ENCODE results near the gene THRB.

THRB gene

DNA sequence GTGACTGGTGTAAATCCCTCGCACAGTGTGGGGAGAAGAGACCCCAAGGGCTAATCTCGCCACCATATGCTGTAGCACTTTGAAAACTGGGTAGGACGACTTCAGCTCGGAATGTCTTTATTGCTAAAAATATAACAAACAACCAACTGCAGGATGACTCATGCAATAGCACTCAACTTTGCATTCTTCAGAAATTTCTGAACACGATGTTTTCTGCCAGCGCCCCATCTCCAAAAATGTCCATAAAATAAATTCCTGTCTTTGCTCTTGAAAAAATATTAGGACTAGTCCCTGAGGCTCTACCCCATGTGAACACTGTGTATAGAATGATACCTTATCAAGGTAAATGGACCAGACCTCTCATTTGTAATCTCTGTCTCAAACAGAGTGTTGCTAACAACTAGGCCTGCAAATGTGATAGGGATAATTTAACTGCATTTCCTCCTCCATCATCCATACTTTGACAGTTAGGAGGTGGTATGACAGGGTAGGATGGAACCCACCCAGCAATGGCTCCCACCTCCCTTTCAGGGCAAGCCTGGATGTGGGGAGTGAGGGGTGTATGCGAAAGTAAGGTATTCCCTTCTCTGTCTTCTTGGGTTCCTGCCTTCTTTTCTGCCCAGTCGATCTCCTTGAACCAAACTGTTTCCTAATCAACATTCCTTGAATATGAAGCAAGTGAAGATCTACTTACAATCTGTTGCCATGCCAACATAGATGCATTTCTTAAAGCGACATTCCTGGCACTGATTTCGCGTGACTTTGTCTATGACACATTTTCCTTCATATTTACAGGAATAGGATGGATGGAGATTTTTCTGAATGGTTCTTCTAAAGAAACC is 348.4 kb downstream of the THRB start:
- ChIA-PET POLR2A (no interaction called here), CTCF (interaction anchor here (0.6 kb wide), 1 partner anchor 23 kb away, joined by 6 read pairs; no protein-coding TSS in a partner anchor)
- H3K4me3 ChIP-seq (ENCODE audit: low read depth, low read length) = no peak overlapping the region
- no peaks in the 10 kb centered on the region for H3K36me3 ChIP-seq (ENCODE audit: control insufficient read depth in 2 of 2, insufficient read depth in 1 of 2, low read length in 2 of 2)
- TF ChIP-seq, protein P1, sequence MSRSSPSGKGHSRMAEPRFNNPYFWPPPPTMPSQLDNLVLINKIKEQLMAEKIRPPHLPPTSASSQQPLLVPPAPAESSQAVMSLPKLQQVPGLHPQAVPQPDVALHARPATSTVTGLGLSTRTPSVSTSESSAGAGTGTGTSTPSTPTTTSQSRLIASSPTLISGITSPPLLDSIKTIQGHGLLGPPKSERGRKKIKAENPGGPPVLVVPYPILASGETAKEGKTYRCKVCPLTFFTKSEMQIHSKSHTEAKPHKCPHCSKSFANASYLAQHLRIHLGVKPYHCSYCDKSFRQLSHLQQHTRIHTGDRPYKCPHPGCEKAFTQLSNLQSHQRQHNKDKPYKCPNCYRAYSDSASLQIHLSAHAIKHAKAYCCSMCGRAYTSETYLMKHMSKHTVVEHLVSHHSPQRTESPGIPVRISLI (tag by site-specific recombination; IDR thresholded peaks at IDR 0.05) = no peak
- no peak for TF ChIP-seq KLF8 (tag by site-specific recombination; IDR thresholded peaks at IDR 0.05)
- no peak for TF ChIP-seq SETDB1 (IDR thresholded peaks at IDR 0.05; ENCODE audit: insufficient read length, low read length)
- peak; percentile 59; the same call in 1 of the 2 replicates for TF ChIP-seq ZNF133 (tag by site-specific recombination; IDR thresholded peaks at IDR 0.05)
- no peak for TF ChIP-seq GLIS1 (tag by site-specific recombination; IDR thresholded peaks at IDR 0.05)
- no peak for TF ChIP-seq FEZF1 (tag by site-specific recombination; IDR thresholded peaks at IDR 0.05)
- TF ChIP-seq, protein P2, sequence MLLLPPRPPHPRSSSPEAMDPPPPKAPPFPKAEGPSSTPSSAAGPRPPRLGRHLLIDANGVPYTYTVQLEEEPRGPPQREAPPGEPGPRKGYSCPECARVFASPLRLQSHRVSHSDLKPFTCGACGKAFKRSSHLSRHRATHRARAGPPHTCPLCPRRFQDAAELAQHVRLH (tag by site-specific recombination; IDR thresholded peaks at IDR 0.05) = no peak
- no peaks in the 10 kb centered on the region; the same call in 1 of the 2 replicates for H3K4me1 ChIP-seq (ENCODE audit: control insufficient read depth, insufficient read depth, low read length)
- H3K9me3 ChIP-seq (ENCODE audit: control insufficient read depth, insufficient read depth, low read depth, low read length) = no peaks in the 10 kb centered on the region
- H3K27ac ChIP-seq (ENCODE audit: extremely low read depth, low read depth, low read length) = no peak overlapping the region

DNA sequence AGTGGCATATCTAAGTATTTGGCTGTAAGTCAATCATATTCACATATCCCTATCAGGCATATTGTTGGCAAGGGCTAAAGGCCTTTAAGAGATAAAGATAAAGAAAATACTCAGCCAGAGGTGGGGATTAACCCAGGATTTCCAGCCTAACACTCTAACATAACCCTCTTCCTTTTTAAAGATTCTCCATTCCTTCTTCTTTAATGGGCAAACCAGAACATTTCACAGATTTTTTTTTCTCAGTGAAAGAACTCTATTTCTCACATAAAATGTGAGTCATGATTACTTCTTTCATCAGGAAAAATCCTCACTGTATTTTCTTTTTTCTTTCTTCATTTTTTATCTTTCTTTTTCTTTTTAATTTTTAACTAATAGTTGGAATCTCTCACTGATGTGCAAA is 349.2 kb downstream of the THRB start:
- Histone ChIP-seq H3K9me3 (ENCODE audit: control insufficient read depth, insufficient read depth, low read depth, low read length) (no peaks in the 10 kb centered on the region), H3K4me1 (ENCODE audit: control insufficient read depth, insufficient read depth, low read length) (no peaks in the 10 kb centered on the region; the same call in 1 of the 2 replicates), H3K36me3 (ENCODE audit: control insufficient read depth in 2 of 2, insufficient read depth in 1 of 2, low read length in 2 of 2) (no peaks in the 10 kb centered on the region), H3K4me3 (ENCODE audit: low read depth, low read length) (no peak overlapping the region), H3K27ac (ENCODE audit: extremely low read depth, low read depth, low read length) (no peak overlapping the region)
- CTCF ChIA-PET = no interaction called here
- no peak for TF ChIP-seq ZBTB20 (tag by site-specific recombination; IDR thresholded peaks at IDR 0.05)
- no peak for TF ChIP-seq ZNF777 (tag by site-specific recombination; IDR thresholded peaks at IDR 0.05; ENCODE audit: borderline replicate concordance)
- TF ChIP-seq ZBTB17 (tag by site-specific recombination; IDR thresholded peaks at IDR 0.05) = no peak
- TF ChIP-seq ZNF664 (tag by site-specific recombination; IDR thresholded peaks at IDR 0.05) = no peak
- no peak for TF ChIP-seq ZNF521 (tag by site-specific recombination; IDR thresholded peaks at IDR 0.05)
- no peak for TF ChIP-seq REPIN1 (tag by site-specific recombination; IDR thresholded peaks at IDR 0.05; ENCODE audit: low read depth)
- TF ChIP-seq GLIS1 (tag by site-specific recombination; IDR thresholded peaks at IDR 0.05) = no peak
- no peak for TF ChIP-seq YY2 (tag by site-specific recombination; IDR thresholded peaks at IDR 0.05)
- TF ChIP-seq, protein P3, sequence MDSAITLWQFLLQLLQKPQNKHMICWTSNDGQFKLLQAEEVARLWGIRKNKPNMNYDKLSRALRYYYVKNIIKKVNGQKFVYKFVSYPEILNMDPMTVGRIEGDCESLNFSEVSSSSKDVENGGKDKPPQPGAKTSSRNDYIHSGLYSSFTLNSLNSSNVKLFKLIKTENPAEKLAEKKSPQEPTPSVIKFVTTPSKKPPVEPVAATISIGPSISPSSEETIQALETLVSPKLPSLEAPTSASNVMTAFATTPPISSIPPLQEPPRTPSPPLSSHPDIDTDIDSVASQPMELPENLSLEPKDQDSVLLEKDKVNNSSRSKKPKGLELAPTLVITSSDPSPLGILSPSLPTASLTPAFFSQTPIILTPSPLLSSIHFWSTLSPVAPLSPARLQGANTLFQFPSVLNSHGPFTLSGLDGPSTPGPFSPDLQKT (IDR thresholded peaks at IDR 0.05; ENCODE audit: borderline replicate concordance, low read depth, low read length) = no peak
- no peak for TF ChIP-seq ZNF391 (tag by site-specific recombination; IDR thresholded peaks at IDR 0.05; ENCODE audit: borderline replicate concordance, low read depth)
- no peak for TF ChIP-seq ZNF335 (tag by site-specific recombination; conservative IDR thresholded peaks at IDR 0.05)
- no peak for TF ChIP-seq ZNF707 (tag by site-specific recombination; IDR thresholded peaks at IDR 0.05)
- no peak for TF ChIP-seq ZSCAN30 (tag by site-specific recombination; IDR thresholded peaks at IDR 0.05)
- TF ChIP-seq, protein P4, sequence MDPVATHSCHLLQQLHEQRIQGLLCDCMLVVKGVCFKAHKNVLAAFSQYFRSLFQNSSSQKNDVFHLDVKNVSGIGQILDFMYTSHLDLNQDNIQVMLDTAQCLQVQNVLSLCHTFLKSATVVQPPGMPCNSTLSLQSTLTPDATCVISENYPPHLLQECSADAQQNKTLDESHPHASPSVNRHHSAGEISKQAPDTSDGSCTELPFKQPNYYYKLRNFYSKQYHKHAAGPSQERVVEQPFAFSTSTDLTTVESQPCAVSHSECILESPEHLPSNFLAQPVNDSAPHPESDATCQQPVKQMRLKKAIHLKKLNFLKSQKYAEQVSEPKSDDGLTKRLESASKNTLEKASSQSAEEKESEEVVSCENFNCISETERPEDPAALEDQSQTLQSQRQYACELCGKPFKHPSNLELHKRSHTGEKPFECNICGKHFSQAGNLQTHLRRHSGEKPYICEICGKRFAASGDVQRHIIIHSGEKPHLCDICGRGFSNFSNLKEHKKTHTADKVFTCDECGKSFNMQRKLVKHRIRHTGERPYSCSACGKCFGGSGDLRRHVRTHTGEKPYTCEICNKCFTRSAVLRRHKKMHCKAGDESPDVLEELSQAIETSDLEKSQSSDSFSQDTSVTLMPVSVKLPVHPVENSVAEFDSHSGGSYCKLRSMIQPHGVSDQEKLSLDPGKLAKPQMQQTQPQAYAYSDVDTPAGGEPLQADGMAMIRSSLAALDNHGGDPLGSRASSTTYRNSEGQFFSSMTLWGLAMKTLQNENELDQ (tag by site-specific recombination; IDR thresholded peaks at IDR 0.05; ENCODE audit: low read depth) = no peak
- no peak for TF ChIP-seq ZFP69B (tag by site-specific recombination; IDR thresholded peaks at IDR 0.05)
- TF ChIP-seq ZNF175 (tag by site-specific recombination; IDR thresholded peaks at IDR 0.05) = no peak
- TF ChIP-seq, protein P5, sequence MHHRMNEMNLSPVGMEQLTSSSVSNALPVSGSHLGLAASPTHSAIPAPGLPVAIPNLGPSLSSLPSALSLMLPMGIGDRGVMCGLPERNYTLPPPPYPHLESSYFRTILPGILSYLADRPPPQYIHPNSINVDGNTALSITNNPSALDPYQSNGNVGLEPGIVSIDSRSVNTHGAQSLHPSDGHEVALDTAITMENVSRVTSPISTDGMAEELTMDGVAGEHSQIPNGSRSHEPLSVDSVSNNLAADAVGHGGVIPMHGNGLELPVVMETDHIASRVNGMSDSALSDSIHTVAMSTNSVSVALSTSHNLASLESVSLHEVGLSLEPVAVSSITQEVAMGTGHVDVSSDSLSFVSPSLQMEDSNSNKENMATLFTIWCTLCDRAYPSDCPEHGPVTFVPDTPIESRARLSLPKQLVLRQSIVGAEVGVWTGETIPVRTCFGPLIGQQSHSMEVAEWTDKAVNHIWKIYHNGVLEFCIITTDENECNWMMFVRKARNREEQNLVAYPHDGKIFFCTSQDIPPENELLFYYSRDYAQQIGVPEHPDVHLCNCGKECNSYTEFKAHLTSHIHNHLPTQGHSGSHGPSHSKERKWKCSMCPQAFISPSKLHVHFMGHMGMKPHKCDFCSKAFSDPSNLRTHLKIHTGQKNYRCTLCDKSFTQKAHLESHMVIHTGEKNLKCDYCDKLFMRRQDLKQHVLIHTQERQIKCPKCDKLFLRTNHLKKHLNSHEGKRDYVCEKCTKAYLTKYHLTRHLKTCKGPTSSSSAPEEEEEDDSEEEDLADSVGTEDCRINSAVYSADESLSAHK (tag by site-specific recombination; IDR thresholded peaks at IDR 0.05) = no peak
- POLR2A ChIA-PET = no interaction called here
